HuH-7.5 (cell line): ENCODE data around the gene KNCN.

Experiments
- DNase-seq: peaks from one replicate; pipeline ENCODE4 v3.0.0; 2011; ENCODE audit warnings: low spot score

Gene KNCN

GRCh38 chr1:46523496-46524353 is 27.7 kb downstream of the KNCN start:
- no peak for DNase-seq

GRCh38 chr1:46522969-46523320 is 28.5 kb downstream of the KNCN start:
- no peak for DNase-seq

GRCh38 chr1:46522184-46522968 is 29.1 kb downstream of the KNCN start:
- no peak for DNase-seq

GRCh38 chr1:46521414-46521813 is 30.0 kb downstream of the KNCN start:
- no peak for DNase-seq

- DNase-seq: no peak
These were observed 31.2 kb downstream of the KNCN start for GRCh38 chr1:46520063-46520911.

- no peak for DNase-seq
These were observed 32.2 kb downstream of the KNCN start for GRCh38 chr1:46519209-46519608.

GRCh38 chr1:46517932-46518498 is 33.4 kb downstream of the KNCN start:
- DNase-seq: no peak

- no peak for DNase-seq
These were observed 34.3 kb downstream of the KNCN start for GRCh38 chr1:46517010-46517600.

- DNase-seq: no peak
These were observed 35.1 kb downstream of the KNCN start for GRCh38 chr1:46516200-46516950.

GRCh38 chr1:46515576-46515975 is 35.9 kb downstream of the KNCN start:
- no peak for DNase-seq

- DNase-seq: no peak
These were observed 37.9 kb downstream of the KNCN start for GRCh38 chr1:46513536-46513935.

GRCh38 chr1:46512792-46513190 is 38.7 kb downstream of the KNCN start:
- no peak for DNase-seq

- DNase-seq: no peak
These were observed 39.2 kb downstream of the KNCN start for GRCh38 chr1:46512135-46512791.

GRCh38 chr1:46510998-46511365 is 40.5 kb downstream of the KNCN start:
- DNase-seq: no peak

- no peak for DNase-seq
These were observed 41.0 kb downstream of the KNCN start for GRCh38 chr1:46510341-46510997.

- no peak for DNase-seq
These were observed 42.7 kb downstream of the KNCN start for GRCh38 chr1:46508757-46509156.

GRCh38 chr1:46506470-46507219 is 44.8 kb downstream of the KNCN start:
- no peak for DNase-seq

- no peak for DNase-seq
These were observed 48.0 kb downstream of the KNCN start for GRCh38 chr1:46503421-46503820.

- DNase-seq: no peak
These were observed 49.9 kb downstream of the KNCN start for GRCh38 chr1:46501528-46501927.
